ENCODE data around the gene GFRA1. TPM values are rescaled to one million over a fixed set of nuclear protein-coding genes. Genes with fewer than 3 reads are reported as not detected.

GFRA1 gene
- polyA plus RNA-seq, 1 of the 3 experiments (the other 2 are of a cell fraction): 1.6 TPM

GRCh38 chr10:116113721-116114501, 159.1 kb downstream of the GFRA1 start:
- ChIA-PET CTCF (no interaction called here), POLR2A (no interaction called here)
- 54% methylated on average over 15 of the region's 16 CpGs for WGBS (ENCODE audit: low lambda C conversion rate)
- Histone ChIP-seq H3F3A (replicated peaks; ENCODE audit: insufficient read depth) (no peaks in the 10 kb centered on the region), H3K9me3 (no peaks in the 10 kb centered on the region), H3K9me2 (no peaks in the 10 kb centered on the region), H3K27ac (ENCODE audit: low read depth in 2 of 2, low read length in 1 of 2) (no peak overlapping the region), H3K79me2 (ENCODE audit: insufficient read depth) (no peaks in the 10 kb centered on the region), H3K36me3 (replicated peaks in 1 of 2; ENCODE audit: control insufficient read depth in 1 of 2, insufficient read depth in 2 of 2, low read length in 1 of 2) (no peaks in the 10 kb centered on the region), H2AFZ (ENCODE audit: low read depth) (no peak overlapping the region), H3K4me1 (ENCODE audit: control insufficient read depth in 1 of 2, insufficient read depth in 2 of 2, low read depth in 1 of 2, low read length in 1 of 2) (no peaks in the 10 kb centered on the region; a peak in 1 of 4 replicates), H4K20me1 (ENCODE audit: insufficient read depth) (no peaks in the 10 kb centered on the region), H3K4me2 (no peak overlapping the region), H3K4me3 (ENCODE audit: low read depth in 2 of 2, low read length in 1 of 2) (no peak overlapping the region), H3K27me3 (ENCODE audit: insufficient read depth) (no peaks in the 10 kb centered on the region), H3K9ac (no peak overlapping the region)
- TF ChIP-seq, protein P1, sequence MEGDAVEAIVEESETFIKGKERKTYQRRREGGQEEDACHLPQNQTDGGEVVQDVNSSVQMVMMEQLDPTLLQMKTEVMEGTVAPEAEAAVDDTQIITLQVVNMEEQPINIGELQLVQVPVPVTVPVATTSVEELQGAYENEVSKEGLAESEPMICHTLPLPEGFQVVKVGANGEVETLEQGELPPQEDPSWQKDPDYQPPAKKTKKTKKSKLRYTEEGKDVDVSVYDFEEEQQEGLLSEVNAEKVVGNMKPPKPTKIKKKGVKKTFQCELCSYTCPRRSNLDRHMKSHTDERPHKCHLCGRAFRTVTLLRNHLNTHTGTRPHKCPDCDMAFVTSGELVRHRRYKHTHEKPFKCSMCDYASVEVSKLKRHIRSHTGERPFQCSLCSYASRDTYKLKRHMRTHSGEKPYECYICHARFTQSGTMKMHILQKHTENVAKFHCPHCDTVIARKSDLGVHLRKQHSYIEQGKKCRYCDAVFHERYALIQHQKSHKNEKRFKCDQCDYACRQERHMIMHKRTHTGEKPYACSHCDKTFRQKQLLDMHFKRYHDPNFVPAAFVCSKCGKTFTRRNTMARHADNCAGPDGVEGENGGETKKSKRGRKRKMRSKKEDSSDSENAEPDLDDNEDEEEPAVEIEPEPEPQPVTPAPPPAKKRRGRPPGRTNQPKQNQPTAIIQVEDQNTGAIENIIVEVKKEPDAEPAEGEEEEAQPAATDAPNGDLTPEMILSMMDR (IDR thresholded peaks at IDR 0.05): no peak
- TF ChIP-seq NRF1 (IDR thresholded peaks at IDR 0.05; ENCODE audit: low read depth, low read length): no peak
- TF ChIP-seq MAX (IDR thresholded peaks at IDR 0.05; ENCODE audit: low read depth): no peak
- TF ChIP-seq, protein P2, sequence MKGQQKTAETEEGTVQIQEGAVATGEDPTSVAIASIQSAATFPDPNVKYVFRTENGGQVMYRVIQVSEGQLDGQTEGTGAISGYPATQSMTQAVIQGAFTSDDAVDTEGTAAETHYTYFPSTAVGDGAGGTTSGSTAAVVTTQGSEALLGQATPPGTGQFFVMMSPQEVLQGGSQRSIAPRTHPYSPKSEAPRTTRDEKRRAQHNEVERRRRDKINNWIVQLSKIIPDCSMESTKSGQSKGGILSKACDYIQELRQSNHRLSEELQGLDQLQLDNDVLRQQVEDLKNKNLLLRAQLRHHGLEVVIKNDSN (IDR thresholded peaks at IDR 0.05; ENCODE audit: borderline replicate concordance, low read depth): no peak
- TF ChIP-seq POLR2AphosphoS5 (IDR thresholded peaks at IDR 0.05; ENCODE audit: low read depth, low read length): no peak
- TF ChIP-seq TAF1 (IDR thresholded peaks at IDR 0.05; ENCODE audit: borderline replicate concordance, low read depth, low read length): no peak
- no peak for TF ChIP-seq FOXM1 (IDR thresholded peaks at IDR 0.05; ENCODE audit: low read depth)
- no peak for TF ChIP-seq EP300 (IDR thresholded peaks at IDR 0.05; ENCODE audit: borderline replicate concordance in 1 of 2, low read depth in 1 of 2, low read length in 1 of 2)
- TF ChIP-seq YY1 (IDR thresholded peaks at IDR 0.05; ENCODE audit: low read depth): no peak
- no peak for TF ChIP-seq ZBTB33 (IDR thresholded peaks at IDR 0.05; ENCODE audit: borderline replicate concordance, low read depth)
- TF ChIP-seq PBX3 (IDR thresholded peaks at IDR 0.05): no peak
- TF ChIP-seq RFX5 (IDR thresholded peaks at IDR 0.05; ENCODE audit: low read length): no peak
- TF ChIP-seq MXI1 (IDR thresholded peaks at IDR 0.05; ENCODE audit: low read depth, low read length): no peak
- no peak for TF ChIP-seq TEAD4 (IDR thresholded peaks at IDR 0.05; ENCODE audit: borderline replicate concordance, insufficient read depth)
- TF ChIP-seq EZH2phosphoT487 (IDR thresholded peaks at IDR 0.05; ENCODE audit: borderline replicate concordance, low read depth): no peak
- TF ChIP-seq GABPA (IDR thresholded peaks at IDR 0.05; ENCODE audit: low read depth): no peak
- TF ChIP-seq, protein P3, sequence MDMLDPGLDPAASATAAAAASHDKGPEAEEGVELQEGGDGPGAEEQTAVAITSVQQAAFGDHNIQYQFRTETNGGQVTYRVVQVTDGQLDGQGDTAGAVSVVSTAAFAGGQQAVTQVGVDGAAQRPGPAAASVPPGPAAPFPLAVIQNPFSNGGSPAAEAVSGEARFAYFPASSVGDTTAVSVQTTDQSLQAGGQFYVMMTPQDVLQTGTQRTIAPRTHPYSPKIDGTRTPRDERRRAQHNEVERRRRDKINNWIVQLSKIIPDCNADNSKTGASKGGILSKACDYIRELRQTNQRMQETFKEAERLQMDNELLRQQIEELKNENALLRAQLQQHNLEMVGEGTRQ (IDR thresholded peaks at IDR 0.05; ENCODE audit: borderline replicate concordance, low read depth, low read length): no peak
- DNase-seq: no peak

Data from SK-N-SH (cell line).